GM12892 (cell line): ENCODE data around the gene GALNT11.

Experiments used
- POLR2A ChIP-seq: IDR thresholded peaks from 2 replicates; pipeline ENCODE4 v1.6.1; 2011; ENCODE audit warnings: low read depth, low read length, control low read depth
- POLR2AphosphoS5 ChIP-seq: IDR thresholded peaks from 2 replicates; pipeline ENCODE4 v1.6.1; 2011; ENCODE audit warnings: low read depth, low read length, control low read depth
- TAF1 ChIP-seq: IDR thresholded peaks from 2 replicates; pipeline ENCODE4 v1.6.1; 2011; ENCODE audit warnings: low read depth, mild to moderate bottlenecking, control low read depth, low read length, borderline replicate concordance

DNA sequence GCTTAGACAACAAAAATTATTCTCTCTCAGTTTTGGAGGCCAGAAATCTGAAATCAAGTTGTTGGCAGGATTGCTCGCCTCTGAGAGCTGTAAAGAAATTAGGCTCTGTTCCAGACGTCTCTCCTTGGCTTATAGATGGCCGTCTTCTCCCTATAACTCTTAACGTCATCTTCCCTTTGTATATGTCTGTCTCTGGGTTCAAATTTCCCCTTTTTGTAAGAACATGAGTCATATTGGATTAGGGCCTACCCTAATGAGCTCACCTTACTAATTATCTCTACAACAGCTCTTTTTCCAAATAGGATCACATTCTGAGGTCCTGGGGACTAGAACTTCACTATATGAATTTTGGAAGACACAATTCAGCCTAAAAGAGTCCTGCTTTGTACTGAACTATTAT lies 46.9 kb upstream of the GALNT11 start:
- TF ChIP-seq POLR2A (no peak), TAF1 (no peak), POLR2AphosphoS5 (no peak)
